ENCODE results near the gene SYT11.
"Not testable (repeated sequence)": the region's sequence is repeated elsewhere in the genome, so short reads cannot be mapped to it uniquely, and the experiment has no call there.

The SYT11 gene

DNA sequence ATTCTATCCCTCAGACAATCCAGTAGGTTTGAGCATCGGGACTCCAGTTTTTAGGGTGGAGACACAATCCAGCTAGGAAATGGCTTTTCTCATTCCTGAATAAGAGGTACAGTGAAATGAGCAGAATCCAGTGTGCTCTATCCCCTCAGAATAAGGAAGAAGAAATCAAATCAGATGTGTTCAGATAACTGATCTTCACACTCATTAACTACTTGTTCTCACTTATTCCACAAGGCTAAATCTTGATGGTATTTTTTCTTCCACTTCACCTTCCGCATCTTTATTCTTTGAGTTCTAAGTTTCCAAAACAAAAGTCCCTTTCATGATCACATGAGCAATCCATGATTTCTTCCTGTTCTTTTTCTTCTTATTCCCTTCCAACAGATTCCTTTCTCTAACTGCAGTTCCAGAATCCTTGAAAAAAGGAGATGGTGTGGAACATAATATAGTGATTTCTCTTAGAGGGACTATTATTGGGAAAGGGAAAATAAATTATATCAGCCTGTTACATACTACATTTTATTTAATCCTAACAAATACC is 1.7 kb downstream of the SYT11 start:
- DNase-seq: no peak

DNA sequence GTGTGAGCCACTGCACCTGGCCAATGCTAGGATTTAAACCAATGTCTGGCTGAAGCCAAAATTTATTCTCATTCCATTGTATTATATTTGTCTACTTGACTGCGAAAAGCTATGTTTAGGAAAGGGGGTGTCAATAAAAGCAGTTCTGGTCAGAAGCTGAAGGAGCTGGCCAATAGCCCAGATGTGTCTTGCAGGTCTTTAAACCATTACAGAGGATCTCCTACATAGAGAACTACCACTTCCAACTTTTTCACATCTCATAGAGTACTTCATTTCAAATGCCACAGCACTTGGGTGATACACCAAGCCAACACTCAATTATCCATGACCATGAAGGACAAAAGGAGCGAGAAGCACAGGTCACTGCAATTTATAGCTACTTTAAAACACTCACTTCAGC is 2.5 kb downstream of the SYT11 start:
- DNase-seq: no peak

GRCh38 chr1:155864393-155864792 is 5.0 kb downstream of the SYT11 start:
- DNase-seq: no peak

DNA sequence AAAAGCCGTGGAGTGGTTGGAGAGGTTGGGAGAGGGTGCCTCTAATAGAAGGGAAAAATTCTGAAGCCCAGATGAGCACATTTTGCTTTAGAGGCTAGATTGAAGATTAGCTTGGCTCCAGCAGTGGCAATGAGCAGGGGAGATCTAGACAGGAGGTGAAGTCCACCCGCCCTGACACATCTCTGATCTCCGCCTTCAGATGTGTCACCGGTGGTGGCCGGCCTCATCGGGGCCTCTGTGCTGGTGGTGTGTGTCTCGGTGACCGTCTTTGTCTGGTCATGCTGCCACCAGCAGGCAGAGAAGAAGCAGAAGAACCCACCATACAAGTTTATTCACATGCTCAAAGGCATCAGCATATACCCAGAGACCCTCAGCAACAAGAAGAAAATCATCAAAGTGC is 8.4 kb downstream of the SYT11 start:
- no peak for DNase-seq

DNA sequence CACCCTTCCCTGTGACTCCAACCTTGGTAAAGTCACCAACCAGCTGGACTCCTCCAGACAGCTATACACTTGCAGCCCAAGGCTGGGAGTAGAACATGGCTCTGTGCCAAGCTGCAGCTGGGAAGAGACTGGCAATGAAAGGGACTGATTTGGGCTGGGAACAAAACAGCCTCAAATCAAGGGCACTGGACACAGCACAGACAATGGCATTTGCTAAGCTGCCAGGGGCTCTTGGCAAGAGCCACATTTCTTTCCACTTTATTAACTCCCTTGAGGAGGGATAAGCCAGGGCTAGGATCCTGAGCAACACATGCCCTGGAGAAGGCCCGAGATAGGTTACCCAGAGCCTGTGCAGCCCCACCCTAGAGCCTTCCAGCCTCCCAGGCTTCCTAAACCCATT is 12.0 kb downstream of the SYT11 start:
- no peak for DNase-seq

DNA sequence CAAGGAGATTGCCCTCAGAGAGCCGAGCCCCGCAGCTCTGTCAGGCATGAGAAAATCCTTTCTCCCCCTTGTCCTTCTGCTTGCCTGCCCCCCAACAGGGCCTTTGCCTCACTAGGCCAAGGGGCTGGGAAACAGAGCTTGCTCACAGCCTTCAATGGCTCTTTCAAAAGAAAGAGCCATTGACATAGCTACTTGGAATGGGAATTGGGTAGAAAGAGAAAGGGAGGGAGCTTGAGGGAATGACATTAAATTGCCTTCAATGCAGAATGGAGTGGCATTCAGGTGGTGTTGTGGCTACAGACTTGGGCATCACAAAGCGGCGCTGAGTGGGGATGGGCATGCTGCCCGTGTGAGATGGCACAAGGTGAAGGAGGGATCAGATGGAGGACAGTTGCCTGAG is 13.2 kb downstream of the SYT11 start:
- no peak for DNase-seq

- DNase-seq: no peak
Observed at GRCh38 chr1:155873860-155874259, 14.5 kb downstream of the SYT11 start.

- no peak for DNase-seq
Observed at GRCh38 chr1:155877945-155878344, 18.6 kb downstream of the SYT11 start.

DNA sequence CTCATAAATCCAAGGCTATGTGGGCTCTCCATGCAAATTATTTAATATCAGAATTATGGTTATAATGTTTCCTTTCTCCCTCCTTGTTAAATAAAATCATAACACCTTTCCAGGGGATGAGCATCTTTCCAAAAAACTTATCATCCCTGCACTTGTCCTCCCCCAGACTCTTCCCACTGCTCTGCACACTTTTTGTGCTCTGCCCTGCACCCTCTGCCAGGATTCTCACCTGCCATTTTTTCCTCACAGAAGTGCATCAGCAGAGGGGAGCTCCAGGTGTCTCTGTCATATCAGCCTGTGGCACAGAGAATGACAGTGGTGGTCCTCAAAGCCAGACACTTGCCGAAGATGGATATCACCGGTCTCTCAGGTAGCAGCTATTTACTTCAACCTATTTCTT is 20.9 kb downstream of the SYT11 start:
- no peak for DNase-seq

- no peak for DNase-seq
Observed at GRCh38 chr1:155880950-155881349, 21.6 kb downstream of the SYT11 start.

DNA sequence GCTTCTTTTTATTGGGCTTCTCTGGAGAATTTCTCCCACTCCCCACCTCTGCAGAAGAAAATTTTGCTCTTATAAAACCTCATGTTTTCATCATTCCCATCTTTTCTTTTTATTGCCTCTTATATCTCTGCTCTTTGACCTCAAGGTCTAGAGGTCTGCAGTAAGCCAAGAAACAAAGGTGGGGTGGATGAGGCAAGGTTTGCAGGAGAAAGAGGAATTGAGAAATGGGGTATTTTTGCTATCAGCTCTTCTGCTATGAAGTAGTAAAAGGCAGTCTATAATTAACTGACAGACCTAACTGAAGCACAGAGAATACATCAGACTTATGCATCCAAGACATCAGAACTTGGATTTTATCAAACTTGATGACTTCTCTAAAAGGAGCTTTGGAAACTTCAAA is 22.9 kb downstream of the SYT11 start:
- DNase-seq: no peak

- DNase-seq: no peak
Observed at GRCh38 chr1:155882766-155883165, 23.4 kb downstream of the SYT11 start.

DNA sequence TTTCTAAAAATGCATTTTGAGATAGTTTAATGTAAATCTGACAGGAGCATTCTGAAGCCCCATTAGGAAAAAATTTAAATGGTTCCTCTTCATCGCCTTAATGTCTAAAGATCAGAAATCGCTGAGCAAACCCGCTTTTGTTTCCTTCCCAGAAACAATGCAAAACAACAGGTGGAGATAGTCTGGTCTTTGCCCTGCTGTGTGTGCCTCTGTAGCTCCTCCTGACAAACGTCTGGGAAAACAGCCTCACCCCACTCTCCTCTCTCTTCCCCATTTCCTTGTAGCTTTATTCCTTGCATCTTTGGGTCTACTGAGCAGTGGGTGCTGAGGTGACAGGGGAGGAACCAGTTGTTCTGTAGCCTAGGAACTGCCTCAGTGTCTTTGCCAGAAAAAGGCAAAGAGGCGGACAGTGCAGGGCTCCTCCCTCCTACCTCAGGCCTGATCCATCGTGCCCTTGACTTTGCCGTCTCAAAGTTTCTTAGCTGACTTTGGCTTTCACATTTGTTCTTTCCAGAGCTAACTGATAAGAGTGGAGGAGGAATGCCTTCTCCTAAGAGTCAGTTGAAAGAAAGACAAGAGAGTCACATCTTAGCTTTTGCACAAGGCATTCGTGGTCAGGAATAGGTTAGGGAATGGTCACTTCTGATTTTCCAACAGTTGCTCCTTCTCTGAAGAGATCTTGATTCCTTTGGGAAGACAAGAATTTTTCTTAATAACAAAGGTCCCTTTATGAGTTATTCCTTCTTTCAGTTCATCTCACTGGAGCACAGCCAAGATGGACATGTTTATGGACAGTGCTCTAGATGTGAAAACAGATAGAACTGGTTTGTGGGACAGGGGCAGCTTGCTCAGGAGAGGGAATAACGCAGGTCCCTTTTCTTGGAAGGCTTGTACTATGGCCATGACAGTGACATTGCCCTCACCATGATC is 24.9 kb downstream of the SYT11 start:
- DNase-seq: no peak

GRCh38 chr1:155884982-155885381 is 25.6 kb downstream of the SYT11 start:
- DNase-seq: no peak

DNA sequence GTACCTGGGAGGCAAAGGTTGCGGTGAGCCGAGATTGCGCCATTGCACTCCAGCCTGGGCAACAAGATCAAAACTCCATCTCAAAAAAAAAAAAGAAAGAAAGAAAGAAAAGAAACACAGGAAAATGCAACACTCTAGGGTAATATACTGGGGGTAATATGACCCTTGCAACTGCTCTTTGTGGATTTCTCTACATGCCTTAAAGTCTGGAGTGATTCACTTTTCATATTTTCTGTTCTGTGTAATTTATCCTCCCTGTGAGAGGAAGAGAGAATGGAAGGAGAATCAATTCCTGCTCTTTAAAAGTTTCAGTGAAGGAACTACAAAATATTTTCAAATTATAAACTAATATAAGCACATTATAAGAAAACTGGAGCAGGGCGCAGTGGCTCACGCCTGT is 29.1 kb downstream of the SYT11 start:
- no peak for DNase-seq

GRCh38 chr1:155889566-155889965 is 30.2 kb downstream of the SYT11 start:
- DNase-seq: no peak

DNA sequence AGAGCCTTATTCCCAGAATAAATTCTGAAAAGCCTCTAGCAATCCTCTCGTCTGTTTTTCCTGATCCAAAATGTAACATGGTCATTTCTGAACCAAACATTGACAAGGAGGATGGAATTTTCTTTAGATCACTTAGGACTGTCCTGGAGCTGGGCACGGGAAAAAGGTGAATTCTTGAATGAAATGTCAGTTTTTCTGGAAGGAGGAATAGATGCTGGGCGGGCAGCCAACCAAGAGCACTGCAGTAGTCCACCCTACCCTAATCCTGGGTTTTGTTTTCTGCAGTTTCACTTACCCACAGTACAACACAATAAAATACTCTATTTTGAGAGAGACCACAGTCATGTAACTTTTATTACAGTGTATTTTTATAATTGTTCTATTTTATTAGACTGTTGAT is 30.9 kb downstream of the SYT11 start:
- DNase-seq: no peak

- no peak for DNase-seq
Observed at GRCh38 chr1:155892796-155893195, 33.4 kb downstream of the SYT11 start.

DNA sequence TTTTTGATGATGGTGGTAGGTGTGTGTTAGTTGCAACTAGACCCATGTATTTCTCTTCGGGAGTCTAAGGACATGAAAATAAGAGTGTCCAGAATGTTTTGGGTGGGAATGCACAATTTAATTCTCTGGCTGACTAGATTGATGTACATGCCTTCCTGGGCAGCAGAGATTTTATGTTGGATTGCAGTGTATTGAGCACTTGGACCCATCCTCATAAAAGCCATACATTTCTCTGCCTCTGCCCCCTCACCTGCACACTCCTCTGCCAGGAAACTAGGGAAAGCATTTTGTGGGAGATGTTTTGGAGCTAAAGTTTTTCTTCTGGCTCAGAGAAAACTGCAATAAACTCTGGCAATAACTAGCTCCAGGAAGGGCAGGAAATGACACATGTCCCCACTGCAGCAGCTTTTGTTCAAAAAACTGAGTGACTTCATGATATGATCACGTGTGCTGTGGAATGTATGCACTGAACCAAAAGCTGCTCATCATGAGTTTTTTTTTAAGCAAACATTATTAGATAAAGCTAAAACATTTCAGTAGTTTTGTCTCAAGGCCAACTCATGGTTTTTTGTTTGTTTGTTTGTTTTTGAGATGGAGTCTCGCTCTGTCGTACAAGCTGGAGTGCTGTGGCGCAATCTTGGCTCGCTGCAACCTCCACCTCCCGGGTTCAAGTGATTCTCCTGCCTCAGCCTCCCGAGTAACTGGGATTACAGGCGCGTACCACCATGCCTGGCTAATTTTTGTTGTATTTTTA is 34.2 kb downstream of the SYT11 start:
- DNase-seq: no peak

GRCh38 chr1:155895617-155896016 is 36.2 kb downstream of the SYT11 start:
- DNase-seq: not testable (repeated sequence)

- DNase-seq: not testable (repeated sequence)
Observed at GRCh38 chr1:155896476-155896875, 37.1 kb downstream of the SYT11 start.

DNA sequence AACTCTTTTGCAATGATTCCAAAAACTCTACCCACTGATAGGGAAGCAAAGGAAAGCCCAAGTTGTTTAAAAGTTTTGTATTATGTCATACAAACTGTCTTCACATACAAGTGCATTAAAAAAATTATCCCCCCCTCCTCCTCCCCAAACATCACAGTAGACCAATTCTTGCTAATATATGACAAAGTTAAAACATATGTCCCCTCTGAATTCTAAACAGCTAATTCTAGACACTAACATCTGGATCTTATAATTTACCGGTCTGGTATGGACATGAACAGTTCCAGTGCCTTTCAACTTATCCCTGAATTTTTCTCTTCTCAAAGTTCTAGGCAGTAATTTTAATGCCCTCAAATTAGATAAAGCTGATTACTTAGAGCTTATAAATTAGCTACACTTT is 38.4 kb downstream of the SYT11 start:
- DNase-seq: no peak

DNA sequence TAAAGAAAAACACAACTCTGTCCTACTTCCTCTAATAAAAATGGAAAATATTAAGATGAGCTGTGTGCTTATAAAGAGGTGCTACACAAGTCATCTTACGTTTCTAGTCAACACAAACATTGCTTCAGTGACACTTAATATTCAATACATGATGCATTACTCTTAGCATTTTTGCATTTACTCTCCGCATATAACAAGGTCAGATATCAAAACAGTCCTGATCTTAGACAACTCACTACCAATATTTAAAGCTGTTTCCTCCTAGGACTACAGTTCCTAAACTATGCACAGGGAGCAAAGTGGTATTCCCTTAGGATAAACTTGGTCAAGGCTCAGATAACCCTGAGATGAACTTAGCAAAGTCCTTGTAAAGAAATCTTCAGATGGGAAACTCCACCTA is 39.5 kb downstream of the SYT11 start:
- no peak for DNase-seq

GRCh38 chr1:155899683-155900082 is 40.3 kb downstream of the SYT11 start:
- DNase-seq: no peak
